CD4-positive, alpha-beta T cell treated with Interleukin-12 subunit alpha and Interleukin-12 subunit beta, for 1 hour (primary cell): ENCODE data around the gene CHRD.
"Not testable (repeated sequence)": the region's sequence is repeated elsewhere in the genome, so short reads cannot be mapped to it uniquely, and the experiment has no call there.

Experiments
- DNase-seq: peaks from one replicate; pipeline ENCODE4 v3.0.0-alpha.2; 2020

Gene CHRD

GRCh38 chr3:184428561-184429175 lies 48.8 kb downstream of the CHRD start:
- DNase-seq = no peak

- DNase-seq = no peak
These were observed 49.9 kb downstream of the CHRD start for GRCh38 chr3:184429786-184430185.

- no peak for DNase-seq
These were observed 51.1 kb downstream of the CHRD start for GRCh38 chr3:184430940-184431339.

- not testable (repeated sequence) for DNase-seq
These were observed 53.3 kb downstream of the CHRD start for GRCh38 chr3:184433178-184433577.

- no peak for DNase-seq
These were observed 59.2 kb downstream of the CHRD start for GRCh38 chr3:184439096-184439495.
